ENCODE measurements around the gene FYN.

GRCh38 chr6:111689419-111689818, 183.8 kb downstream of the FYN start:
- TF ChIP-seq, protein P1, sequence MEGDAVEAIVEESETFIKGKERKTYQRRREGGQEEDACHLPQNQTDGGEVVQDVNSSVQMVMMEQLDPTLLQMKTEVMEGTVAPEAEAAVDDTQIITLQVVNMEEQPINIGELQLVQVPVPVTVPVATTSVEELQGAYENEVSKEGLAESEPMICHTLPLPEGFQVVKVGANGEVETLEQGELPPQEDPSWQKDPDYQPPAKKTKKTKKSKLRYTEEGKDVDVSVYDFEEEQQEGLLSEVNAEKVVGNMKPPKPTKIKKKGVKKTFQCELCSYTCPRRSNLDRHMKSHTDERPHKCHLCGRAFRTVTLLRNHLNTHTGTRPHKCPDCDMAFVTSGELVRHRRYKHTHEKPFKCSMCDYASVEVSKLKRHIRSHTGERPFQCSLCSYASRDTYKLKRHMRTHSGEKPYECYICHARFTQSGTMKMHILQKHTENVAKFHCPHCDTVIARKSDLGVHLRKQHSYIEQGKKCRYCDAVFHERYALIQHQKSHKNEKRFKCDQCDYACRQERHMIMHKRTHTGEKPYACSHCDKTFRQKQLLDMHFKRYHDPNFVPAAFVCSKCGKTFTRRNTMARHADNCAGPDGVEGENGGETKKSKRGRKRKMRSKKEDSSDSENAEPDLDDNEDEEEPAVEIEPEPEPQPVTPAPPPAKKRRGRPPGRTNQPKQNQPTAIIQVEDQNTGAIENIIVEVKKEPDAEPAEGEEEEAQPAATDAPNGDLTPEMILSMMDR (conservative IDR thresholded peaks at IDR 0.05; ENCODE audit: low read depth, low read length): no peak
- TF ChIP-seq EZH2 (IDR thresholded peaks at IDR 0.05; ENCODE audit: borderline replicate concordance, low read depth, low read length, poor library complexity, severe bottlenecking): no peak
